Measurements from ENCODE around the gene SERPING1.

SERPING1 gene

DNA sequence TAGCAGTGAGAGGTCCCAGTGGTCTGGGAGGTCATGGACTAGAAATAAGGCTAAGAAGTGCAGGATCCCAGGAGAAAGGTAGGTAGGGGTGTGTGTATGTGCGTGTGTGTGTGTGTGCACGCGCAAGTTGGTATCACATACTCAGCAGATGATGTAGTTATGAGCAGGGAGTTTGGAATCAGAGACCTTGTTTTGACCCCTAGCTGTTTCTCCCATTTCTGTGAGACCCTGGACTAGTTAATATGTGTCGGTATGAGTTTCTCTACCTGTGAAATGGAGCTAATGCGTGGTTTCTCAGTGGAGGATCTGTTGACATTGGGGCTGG, 1.3 kb downstream of the SERPING1 start:
- Histone ChIP-seq H3K9me3 (ENCODE audit: insufficient read depth, low read depth, low read length) (no peaks in the 10 kb centered on the region), H3K4me1 (ENCODE audit: insufficient read depth, low read length) (peaks cover 12% of the 10 kb centered on the region; the same call in 1 of the 2 replicates), H3K36me3 (ENCODE audit: insufficient read depth, low read depth, low read length) (0 out of 2 replicates have a peak, but pooled peaks cover 4% of the 10 kb centered on the region), H3K27me3 (ENCODE audit: insufficient read depth, low read length) (no peaks in the 10 kb centered on the region), H3K4me3 (ENCODE audit: low read length) (peak overlapping the region; percentile 72), H3K27ac (ENCODE audit: low read length) (no peak overlapping the region), H3K9ac (ENCODE audit: low read depth, low read length) (peak overlapping the region; percentile 75; the same call in 1 of the 2 replicates)

DNA sequence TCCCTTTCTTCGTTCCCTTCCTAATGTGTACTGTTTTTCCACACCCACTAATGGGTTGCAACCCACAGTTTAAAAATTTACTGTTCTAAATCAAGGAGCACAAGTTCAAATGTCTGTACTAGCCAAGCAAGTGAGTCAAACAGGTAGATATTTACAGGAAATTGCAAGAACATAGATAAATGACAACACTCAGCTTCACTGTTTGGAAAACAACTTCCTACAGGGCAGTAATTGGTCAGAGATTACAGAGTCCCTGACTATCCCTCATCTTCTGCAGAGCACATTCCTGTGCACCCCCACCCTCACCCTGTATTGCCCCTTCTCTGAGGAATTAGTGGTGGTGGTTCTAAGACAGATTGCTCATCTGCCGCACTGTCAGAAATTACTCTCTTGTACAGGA, 1.9 kb downstream of the SERPING1 start:
- H3K36me3 ChIP-seq (ENCODE audit: insufficient read depth, low read depth, low read length): 0 out of 2 replicates have a peak, but pooled peaks cover 4% of the 10 kb centered on the region
- H3K27me3 ChIP-seq (ENCODE audit: insufficient read depth, low read length): no peaks in the 10 kb centered on the region
- H3K9ac ChIP-seq (ENCODE audit: low read depth, low read length): no peak overlapping the region
- H3K4me1 ChIP-seq (ENCODE audit: insufficient read depth, low read length): peaks cover 12% of the 10 kb centered on the region; the same call in 1 of the 2 replicates
- H3K9me3 ChIP-seq (ENCODE audit: insufficient read depth, low read depth, low read length): no peaks in the 10 kb centered on the region
- H3K27ac ChIP-seq (ENCODE audit: low read length): no peak overlapping the region
- H3K4me3 ChIP-seq (ENCODE audit: low read length): peak overlapping the region; percentile 72; the same call in 1 of the 2 replicates

DNA sequence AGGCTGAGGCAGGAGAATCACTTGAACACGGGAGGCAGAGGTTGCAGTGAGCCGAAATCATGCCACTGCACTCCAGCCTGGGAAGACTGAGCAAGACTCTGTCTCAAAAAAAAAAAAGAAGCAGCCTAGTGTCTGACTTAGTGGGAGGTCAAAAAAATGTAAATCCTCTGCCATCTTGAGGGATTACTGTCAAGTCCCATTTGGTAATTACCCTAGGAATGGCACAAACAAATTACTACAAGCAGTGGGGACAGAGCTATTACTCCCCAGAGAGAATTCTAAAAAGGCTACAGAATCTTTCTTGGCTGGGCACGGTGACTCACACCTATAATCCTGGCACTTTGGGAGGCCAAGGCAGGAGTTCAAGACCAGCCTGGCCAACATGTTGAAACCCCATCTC, 3.8 kb downstream of the SERPING1 start:
- peaks cover 5% of the 10 kb centered on the region for H3K36me3 ChIP-seq (ENCODE audit: insufficient read depth, low read depth, low read length)
- H3K4me1 ChIP-seq (ENCODE audit: insufficient read depth, low read length): peaks cover 12% of the 10 kb centered on the region; the same call in 1 of the 2 replicates
- H3K27me3 ChIP-seq (ENCODE audit: insufficient read depth, low read length): no peaks in the 10 kb centered on the region

DNA sequence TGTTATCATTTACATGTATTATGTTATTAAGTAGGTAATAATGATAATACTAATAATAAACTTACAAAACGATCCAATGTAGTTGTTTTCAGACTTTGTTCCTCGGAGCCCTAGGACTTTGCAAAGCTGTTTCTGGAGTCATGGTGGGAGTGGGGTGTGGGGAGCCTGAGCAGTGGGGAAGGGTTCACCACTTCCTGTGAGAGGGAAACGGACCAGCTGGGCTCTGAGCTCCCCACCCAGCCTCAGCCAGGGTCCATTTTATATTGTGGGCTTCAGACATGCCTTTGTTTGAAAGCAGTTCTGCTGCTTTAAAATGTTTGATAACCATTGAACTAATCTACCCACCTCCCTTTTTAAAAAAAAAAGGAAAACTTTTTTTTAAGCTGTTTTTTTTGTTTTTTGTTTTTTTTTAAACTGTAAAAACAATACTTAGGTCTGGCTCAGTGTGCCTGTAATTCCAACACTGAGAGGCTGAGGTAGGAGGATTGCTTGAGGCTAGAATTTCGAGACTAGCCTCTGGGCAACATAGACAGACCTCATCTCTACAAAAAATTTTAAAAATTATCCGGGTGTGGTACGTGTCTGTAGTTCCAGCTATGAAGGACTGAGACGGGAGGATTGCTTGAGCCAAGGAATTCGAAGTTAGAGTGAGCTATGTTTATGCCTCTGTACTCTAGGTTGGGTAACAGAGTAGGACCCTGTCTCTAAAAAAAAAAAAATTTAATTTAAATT, 7.0 kb downstream of the SERPING1 start:
- H3K9ac ChIP-seq (ENCODE audit: low read depth, low read length): no peak overlapping the region
- no peak overlapping the region for H3K4me3 ChIP-seq (ENCODE audit: low read length)
- no peak overlapping the region for H3K27ac ChIP-seq (ENCODE audit: low read length)

More for the DNA sequence above, 3.8 kb downstream of the SERPING1 start:
- H3K27ac ChIP-seq (ENCODE audit: low read length): no peak overlapping the region
- H3K4me3 ChIP-seq (ENCODE audit: low read length): no peak overlapping the region
- H3K9me3 ChIP-seq (ENCODE audit: insufficient read depth, low read depth, low read length): no peaks in the 10 kb centered on the region
- H3K9ac ChIP-seq (ENCODE audit: low read depth, low read length): no peak overlapping the region

DNA sequence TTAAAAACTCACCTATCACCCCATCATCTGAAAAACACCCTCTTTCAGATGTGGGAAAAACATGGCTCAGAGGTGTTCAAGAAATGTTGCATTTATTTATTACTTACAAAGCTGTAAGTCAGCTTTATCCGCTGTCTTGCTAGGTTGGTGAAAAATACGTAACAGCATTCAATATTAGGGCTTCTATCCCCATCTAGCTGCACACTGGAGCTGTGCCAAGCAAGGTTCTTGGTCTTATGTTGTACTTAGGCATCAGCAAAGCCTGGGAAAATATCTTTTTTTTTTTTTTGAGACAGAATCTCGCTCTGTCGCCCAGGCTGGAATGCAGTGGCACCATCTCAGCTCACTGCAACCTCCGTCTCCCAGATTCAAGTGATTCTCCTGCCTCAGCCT, 7.5 kb downstream of the SERPING1 start:
- no peak overlapping the region for H3K4me3 ChIP-seq (ENCODE audit: low read length)
- peaks cover 12% of the 10 kb centered on the region for H3K36me3 ChIP-seq (ENCODE audit: insufficient read depth, low read depth, low read length)
- H3K4me1 ChIP-seq (ENCODE audit: insufficient read depth, low read length): no peaks in the 10 kb centered on the region; the same call in 1 of the 2 replicates
- no peak overlapping the region for H3K27ac ChIP-seq (ENCODE audit: low read length)
- H3K9me3 ChIP-seq (ENCODE audit: insufficient read depth, low read depth, low read length): no peaks in the 10 kb centered on the region
- no peak overlapping the region for H3K9ac ChIP-seq (ENCODE audit: low read depth, low read length)
- H3K27me3 ChIP-seq (ENCODE audit: insufficient read depth, low read length): no peaks in the 10 kb centered on the region

More for the DNA sequence above, 7.0 kb downstream of the SERPING1 start:
- Histone ChIP-seq H3K9me3 (ENCODE audit: insufficient read depth, low read depth, low read length) (no peaks in the 10 kb centered on the region), H3K4me1 (ENCODE audit: insufficient read depth, low read length) (peaks cover 1% of the 10 kb centered on the region; the same call in 1 of the 2 replicates), H3K36me3 (ENCODE audit: insufficient read depth, low read depth, low read length) (peaks cover 15% of the 10 kb centered on the region), H3K27me3 (ENCODE audit: insufficient read depth, low read length) (no peaks in the 10 kb centered on the region)

DNA sequence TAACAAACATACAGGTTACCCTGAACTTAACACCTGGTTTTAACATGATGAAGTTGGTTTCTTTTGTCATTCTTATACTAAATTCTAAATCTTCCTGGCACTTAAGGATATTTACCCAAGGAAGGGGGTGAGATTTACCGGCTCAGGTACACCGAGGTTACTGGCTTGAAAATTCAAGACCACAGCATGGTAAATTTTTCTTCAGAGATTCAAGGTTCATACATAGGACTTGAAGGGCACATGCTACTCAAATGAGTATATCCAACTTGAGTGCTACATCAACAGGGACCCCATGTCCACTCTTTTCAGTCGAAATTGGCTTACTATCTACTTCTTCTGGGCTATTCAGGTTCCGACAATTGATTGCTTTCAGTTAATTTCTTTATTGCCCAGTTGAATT, 12.7 kb downstream of the SERPING1 start:
- H3K9ac ChIP-seq (ENCODE audit: low read depth, low read length): no peak overlapping the region
- peaks cover 47% of the 10 kb centered on the region for H3K36me3 ChIP-seq (ENCODE audit: insufficient read depth, low read depth, low read length)
- no peak overlapping the region for H3K4me3 ChIP-seq (ENCODE audit: low read length)
- no peaks in the 10 kb centered on the region for H3K9me3 ChIP-seq (ENCODE audit: insufficient read depth, low read depth, low read length)
- no peaks in the 10 kb centered on the region for H3K27me3 ChIP-seq (ENCODE audit: insufficient read depth, low read length)
- no peak overlapping the region for H3K27ac ChIP-seq (ENCODE audit: low read length)
- no peaks in the 10 kb centered on the region for H3K4me1 ChIP-seq (ENCODE audit: insufficient read depth, low read length)

DNA sequence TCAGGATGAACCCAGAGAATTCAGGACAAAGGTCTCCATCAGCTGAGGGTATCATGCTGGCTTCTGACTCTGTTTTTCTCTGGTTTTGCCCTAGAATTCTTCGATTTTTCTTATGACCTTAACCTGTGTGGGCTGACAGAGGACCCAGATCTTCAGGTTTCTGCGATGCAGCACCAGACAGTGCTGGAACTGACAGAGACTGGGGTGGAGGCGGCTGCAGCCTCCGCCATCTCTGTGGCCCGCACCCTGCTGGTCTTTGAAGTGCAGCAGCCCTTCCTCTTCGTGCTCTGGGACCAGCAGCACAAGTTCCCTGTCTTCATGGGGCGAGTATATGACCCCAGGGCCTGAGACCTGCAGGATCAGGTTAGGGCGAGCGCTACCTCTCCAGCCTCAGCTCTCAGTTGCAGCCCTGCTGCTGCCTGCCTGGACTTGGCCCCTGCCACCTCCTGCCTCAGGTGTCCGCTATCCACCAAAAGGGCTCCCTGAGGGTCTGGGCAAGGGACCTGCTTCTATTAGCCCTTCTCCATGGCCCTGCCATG, 16.8 kb downstream of the SERPING1 start:
- peaks cover 3% of the 10 kb centered on the region; the same call in 1 of the 2 replicates for H3K9me3 ChIP-seq (ENCODE audit: insufficient read depth, low read depth, low read length)
- H3K9ac ChIP-seq (ENCODE audit: low read depth, low read length): no peak overlapping the region
- no peaks in the 10 kb centered on the region for H3K27me3 ChIP-seq (ENCODE audit: insufficient read depth, low read length)
- H3K4me1 ChIP-seq (ENCODE audit: insufficient read depth, low read length): no peaks in the 10 kb centered on the region
- H3K27ac ChIP-seq (ENCODE audit: low read length): no peak overlapping the region
- no peak overlapping the region for H3K4me3 ChIP-seq (ENCODE audit: low read length)
- peaks cover 40% of the 10 kb centered on the region for H3K36me3 ChIP-seq (ENCODE audit: insufficient read depth, low read depth, low read length)

DNA sequence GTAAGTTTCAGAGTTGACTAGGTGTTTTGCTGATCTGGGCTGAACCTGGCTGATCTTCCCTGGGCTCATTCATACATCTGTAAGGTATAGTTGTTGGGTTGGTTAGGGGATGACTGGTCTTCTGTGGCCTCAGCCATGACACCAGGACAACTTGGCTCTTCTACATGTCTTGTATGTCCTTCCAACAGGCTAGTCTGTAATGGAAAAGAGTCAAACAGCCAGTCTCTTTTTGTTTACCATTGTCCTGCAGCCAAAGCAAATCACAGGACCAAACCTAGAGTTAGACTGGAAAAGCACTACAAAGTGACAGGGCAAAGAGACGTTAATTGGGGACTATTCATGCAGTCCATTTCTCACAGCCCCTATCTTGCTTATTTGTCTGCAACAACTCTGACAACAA, 17.8 kb downstream of the SERPING1 start:
- no peak overlapping the region for H3K9ac ChIP-seq (ENCODE audit: low read depth, low read length)
- peaks cover 37% of the 10 kb centered on the region for H3K36me3 ChIP-seq (ENCODE audit: insufficient read depth, low read depth, low read length)
- H3K27ac ChIP-seq (ENCODE audit: low read length): no peak overlapping the region
- H3K4me1 ChIP-seq (ENCODE audit: insufficient read depth, low read length): no peaks in the 10 kb centered on the region
- H3K9me3 ChIP-seq (ENCODE audit: insufficient read depth, low read depth, low read length): peaks cover 13% of the 10 kb centered on the region
- H3K27me3 ChIP-seq (ENCODE audit: insufficient read depth, low read length): no peaks in the 10 kb centered on the region
- no peak overlapping the region for H3K4me3 ChIP-seq (ENCODE audit: low read length)

DNA sequence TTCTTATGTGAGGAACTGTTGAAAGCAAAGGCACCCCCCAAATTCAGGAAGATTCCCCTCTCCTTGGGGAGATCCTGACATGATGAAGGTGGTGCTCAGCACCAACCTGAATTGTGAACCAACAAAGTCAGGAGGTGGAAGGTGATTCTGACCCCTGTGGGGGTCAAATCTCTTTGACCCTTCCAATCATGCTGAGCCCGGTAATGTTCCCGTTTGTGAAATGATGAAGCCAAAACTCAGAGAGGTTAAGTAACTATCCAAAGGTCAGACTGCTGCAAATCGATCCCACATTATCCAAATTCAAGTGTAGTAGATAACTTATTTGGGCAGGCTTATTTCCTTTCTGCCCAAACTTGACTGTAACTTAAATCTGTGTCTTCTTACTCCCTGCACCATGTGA, 19.1 kb downstream of the SERPING1 start:
- H3K4me1 ChIP-seq (ENCODE audit: insufficient read depth, low read length): no peaks in the 10 kb centered on the region
- no peaks in the 10 kb centered on the region for H3K27me3 ChIP-seq (ENCODE audit: insufficient read depth, low read length)
- H3K36me3 ChIP-seq (ENCODE audit: insufficient read depth, low read depth, low read length): peaks cover 30% of the 10 kb centered on the region
- no peak overlapping the region for H3K9ac ChIP-seq (ENCODE audit: low read depth, low read length)
- H3K4me3 ChIP-seq (ENCODE audit: low read length): no peak overlapping the region
- H3K9me3 ChIP-seq (ENCODE audit: insufficient read depth, low read depth, low read length): peaks cover 16% of the 10 kb centered on the region
- no peak overlapping the region for H3K27ac ChIP-seq (ENCODE audit: low read length)

DNA sequence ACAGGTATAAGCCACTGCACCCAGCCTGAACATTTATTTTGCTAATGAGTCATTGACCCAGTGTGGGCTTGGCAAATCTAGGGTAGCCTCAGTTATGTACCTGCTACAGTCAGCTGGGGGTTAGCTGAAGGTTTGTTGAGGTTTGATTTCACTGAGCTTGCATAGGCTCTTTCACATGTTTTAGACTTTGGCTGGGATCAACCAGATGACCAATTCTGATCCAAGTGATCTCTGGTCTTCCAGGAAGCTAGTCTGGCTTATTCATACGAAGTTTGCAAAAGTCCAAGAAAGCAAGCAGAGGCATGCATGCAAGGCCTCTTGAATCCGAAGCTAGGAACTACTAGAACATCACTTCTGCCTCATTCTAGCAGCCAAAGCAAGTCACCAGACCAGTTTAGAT, 21.0 kb downstream of the SERPING1 start:
- Histone ChIP-seq H3K4me1 (ENCODE audit: insufficient read depth, low read length) (no peaks in the 10 kb centered on the region), H3K9ac (ENCODE audit: low read depth, low read length) (no peak overlapping the region), H3K4me3 (ENCODE audit: low read length) (no peak overlapping the region), H3K27me3 (ENCODE audit: insufficient read depth, low read length) (no peaks in the 10 kb centered on the region), H3K9me3 (ENCODE audit: insufficient read depth, low read depth, low read length) (peaks cover 16% of the 10 kb centered on the region), H3K27ac (ENCODE audit: low read length) (no peak overlapping the region), H3K36me3 (ENCODE audit: insufficient read depth, low read depth, low read length) (peaks cover 18% of the 10 kb centered on the region)

DNA sequence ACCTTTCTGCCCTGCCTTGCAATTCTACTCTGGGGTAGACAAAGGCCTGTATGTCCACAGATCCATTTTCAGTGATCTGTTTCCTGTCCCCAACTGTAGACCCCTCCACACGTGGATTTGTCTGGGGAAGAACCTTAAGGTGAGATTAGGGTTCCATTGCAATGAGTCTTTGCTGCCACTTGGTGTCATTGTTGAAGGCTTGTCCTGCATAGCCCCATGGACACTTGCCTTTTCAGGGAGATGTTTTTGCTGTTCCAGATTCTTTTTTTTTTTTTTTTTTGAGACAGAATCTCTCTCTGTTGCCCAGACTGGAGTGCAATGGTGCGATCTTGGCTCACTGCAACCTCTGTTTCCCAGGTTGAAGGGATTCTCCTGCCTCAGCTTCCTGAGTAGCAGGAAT, 21.8 kb downstream of the SERPING1 start:
- H3K36me3 ChIP-seq (ENCODE audit: insufficient read depth, low read depth, low read length): peaks cover 11% of the 10 kb centered on the region; the same call in 1 of the 2 replicates
- no peak overlapping the region for H3K9ac ChIP-seq (ENCODE audit: low read depth, low read length)
- H3K27ac ChIP-seq (ENCODE audit: low read length): no peak overlapping the region
- peaks cover 16% of the 10 kb centered on the region for H3K9me3 ChIP-seq (ENCODE audit: insufficient read depth, low read depth, low read length)
- H3K4me1 ChIP-seq (ENCODE audit: insufficient read depth, low read length): no peaks in the 10 kb centered on the region
- H3K27me3 ChIP-seq (ENCODE audit: insufficient read depth, low read length): no peaks in the 10 kb centered on the region
- H3K4me3 ChIP-seq (ENCODE audit: low read length): no peak overlapping the region

DNA sequence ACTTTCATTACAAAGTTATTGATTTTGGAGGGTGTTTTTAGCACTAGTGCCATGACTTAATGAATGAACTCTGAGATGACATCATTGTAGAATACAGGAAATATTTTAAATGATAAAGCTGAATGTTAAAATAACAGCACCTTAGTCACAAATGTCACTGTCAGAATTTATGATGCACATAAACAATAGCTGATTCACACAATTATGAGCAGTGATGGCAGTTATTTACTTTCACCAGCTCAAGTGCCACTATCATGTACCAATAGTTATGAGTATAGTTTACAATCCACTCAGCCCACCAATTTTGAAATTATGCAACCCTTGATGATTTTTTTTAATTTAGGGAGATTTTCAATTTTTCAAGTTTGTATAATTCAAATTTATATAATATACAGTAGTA, 23.0 kb downstream of the SERPING1 start:
- H3K9ac ChIP-seq (ENCODE audit: low read depth, low read length): no peak overlapping the region
- no peaks in the 10 kb centered on the region for H3K27me3 ChIP-seq (ENCODE audit: insufficient read depth, low read length)
- peaks cover 16% of the 10 kb centered on the region for H3K9me3 ChIP-seq (ENCODE audit: insufficient read depth, low read depth, low read length)
- peaks cover under 1% of the 10 kb centered on the region; the same call in 1 of the 2 replicates for H3K36me3 ChIP-seq (ENCODE audit: insufficient read depth, low read depth, low read length)
- no peak overlapping the region for H3K4me3 ChIP-seq (ENCODE audit: low read length)
- H3K4me1 ChIP-seq (ENCODE audit: insufficient read depth, low read length): no peaks in the 10 kb centered on the region
- H3K27ac ChIP-seq (ENCODE audit: low read length): no peak overlapping the region
